GM12878 (cell line): ENCODE data around the gene FOXP3. TPM values are rescaled to one million over a fixed set of nuclear protein-coding genes. Genes with fewer than 3 reads are reported as not detected.

ENCODE experiments used
- ATAC-seq: fragments of 200-7000 bp; cut with Tn5 transposase; 3 replicates; pipeline ENCODE4 v1.9.1; 2020; ENCODE audit warnings: mild to moderate bottlenecking, moderate library complexity
- BruUV-seq: library from RNA; stranded (reverse); fragments of 400-500 nt; replicated peaks from 2 replicates; lab custom pipeline; 2021; lab: Mats Ljungman, UMichigan
- CTCF ChIA-PET: fragments of 300-600 bp; sonication (Branson Sonifier 250); formaldehyde crosslinking; extraction: SDS; loops from one replicate; lab custom pipeline; 2021; ENCODE audit warnings: inconsistent platforms; lab: Yijun Ruan, JAX
- POLR2A ChIA-PET: fragments of 350-600 bp; formaldehyde crosslinking; extraction: SDS; loops from one replicate; lab custom pipeline; 2021; ENCODE audit warnings: inconsistent platforms; lab: Charles Lee
- RAD21 ChIA-PET: fragments of 300-600 bp; sonication (Branson Sonifier 250); formaldehyde crosslinking; loops from one replicate; lab custom pipeline; 2023; ENCODE audit warnings: antibody characterized with exemption; ENCODE audit not compliant: unreplicated experiment; lab: Charles Lee
- SMC1A ChIA-PET: fragments of 300-600 bp; sonication (Branson Sonifier 250); formaldehyde crosslinking; loops from one replicate; lab custom pipeline; 2023; ENCODE audit not compliant: unreplicated experiment, uncharacterized antibody; lab: Charles Lee
- DNase-seq: peaks from one replicate; pipeline ENCODE4 v3.0.0-alpha.2; 2011; ENCODE audit warnings: low read depth, low spot score
- FAIRE-seq: peaks from 3 replicates; lab custom pipeline; 2011; peaks lifted over from hg19 to GRCh38; lab: Jason Lieb, UNC
- H2AFZ ChIP-seq: 2 replicates; pipeline ENCODE4 v1.6.0; 2011; ENCODE audit warnings: low read depth, low read length, control low read depth; ENCODE audit not compliant: control insufficient read depth
- H3K27ac ChIP-seq: 2 replicates; pipeline ENCODE4 v1.5.1; 2011; ENCODE audit warnings: control low read depth; ENCODE audit not compliant: control insufficient read depth, insufficient read depth
- H3K27me3 ChIP-seq, 2 experiments: replicated peaks in 1 of 2; 2 replicates each; pipeline versions ENCODE4 v1.6.0 to v1.6.1; 2011; ENCODE audit warnings: low read length in 1 of 2; ENCODE audit not compliant: control insufficient read depth in 2 of 2, insufficient read depth in 2 of 2
- H3K36me3 ChIP-seq, 2 experiments: 2 replicates each; pipeline ENCODE4 v1.5.1; 2011; ENCODE audit warnings: low read length in 1 of 2; ENCODE audit not compliant: control insufficient read depth in 2 of 2, insufficient read depth in 2 of 2
- H3K4me1 ChIP-seq: 2 replicates; pipeline ENCODE4 v1.6.1; 2011; ENCODE audit warnings: mild to moderate bottlenecking, low read length, moderate library complexity, mixed read lengths; ENCODE audit not compliant: control insufficient read depth, insufficient read depth
- H3K4me2 ChIP-seq: 2 replicates; pipeline ENCODE4 v1.6.0; 2011; ENCODE audit warnings: control low read depth; ENCODE audit not compliant: control insufficient read depth, insufficient read depth
- H3K4me3 ChIP-seq: fragments of 200-600 bp; sonication (generic); 2 replicates; pipeline ENCODE4 v1.5.1; 2016
- H3K79me2 ChIP-seq: 2 replicates; pipeline ENCODE4 v1.6.0; 2011; ENCODE audit warnings: low read length; ENCODE audit not compliant: control insufficient read depth, insufficient read depth
- H3K9ac ChIP-seq: 2 replicates; pipeline ENCODE4 v1.8.0; 2011; ENCODE audit warnings: low read length, control low read depth, mixed read lengths; ENCODE audit not compliant: control insufficient read depth, insufficient read depth
- H3K9me3 ChIP-seq: replicated peaks from 3 replicates; pipeline ENCODE4 v1.5.1; 2011; ENCODE audit warnings: mild to moderate bottlenecking, low read length; ENCODE audit not compliant: control insufficient read depth, insufficient read depth
- H4K20me1 ChIP-seq: 2 replicates; pipeline ENCODE4 v1.6.0; 2011; ENCODE audit not compliant: control insufficient read depth, insufficient read depth
- ATF3 ChIP-seq: IDR thresholded peaks from 2 replicates; pipeline ENCODE4 v1.6.1; 2011; ENCODE audit warnings: low read depth, mild to moderate bottlenecking, low read length, moderate library complexity, borderline replicate concordance; ENCODE audit errors: extremely low read depth
- ATF7 ChIP-seq: fragments of 450-650 bp; IDR thresholded peaks from 2 replicates; pipeline ENCODE4 v1.6.1; 2016; ENCODE audit warnings: low read depth, mild to moderate bottlenecking
- GABPA ChIP-seq: IDR thresholded peaks from 2 replicates; pipeline ENCODE4 v1.6.1; 2014; ENCODE audit warnings: antibody characterized with exemption, low read depth, mild to moderate bottlenecking, inconsistent platforms
- HCFC1 ChIP-seq: fragments of 150-350 bp; IDR thresholded peaks from 2 replicates; pipeline ENCODE4 v1.6.1; 2014; ENCODE audit warnings: low read length
- LARP7 ChIP-seq: fragments of 450-650 bp; IDR thresholded peaks from 2 replicates; pipeline ENCODE4 v1.6.1; 2017; ENCODE audit warnings: mild to moderate bottlenecking
- NFIC ChIP-seq: IDR thresholded peaks from 2 replicates; pipeline ENCODE4 v1.6.1; 2012; ENCODE audit warnings: low read depth, mild to moderate bottlenecking, inconsistent platforms, low read length, moderate library complexity
- PBX3 ChIP-seq: IDR thresholded peaks from 2 replicates; pipeline ENCODE4 v1.6.1; 2011; ENCODE audit warnings: mild to moderate bottlenecking, low read depth, low read length, moderate library complexity; ENCODE audit not compliant: insufficient replicate concordance
- RUNX3 ChIP-seq: IDR thresholded peaks from 2 replicates; pipeline ENCODE4 v1.6.1; 2012; ENCODE audit warnings: low read length, inconsistent platforms
- WRNIP1 ChIP-seq: IDR thresholded peaks from 2 replicates; pipeline ENCODE4 v1.6.1; 2011; ENCODE audit warnings: low read depth, low read length, improper control_type of control experiment, borderline replicate concordance
- ZBED1 ChIP-seq: IDR thresholded peaks from 2 replicates; pipeline ENCODE4 v1.6.1; 2016; ENCODE audit warnings: borderline replicate concordance
- ZBTB33 ChIP-seq: fragments of 450-650 bp; IDR thresholded peaks from 2 replicates; pipeline ENCODE4 v1.6.1; 2017; ENCODE audit warnings: mild to moderate bottlenecking
- ZNF207 ChIP-seq: fragments of 450-650 bp; IDR thresholded peaks from 2 replicates; pipeline ENCODE4 v1.6.1; 2014; ENCODE audit warnings: antibody characterized with exemption, mild to moderate bottlenecking, borderline replicate concordance
- ZNF217 ChIP-seq: fragments of 450-650 bp; IDR thresholded peaks from 2 replicates; pipeline ENCODE4 v1.6.1; 2017; ENCODE audit warnings: antibody characterized with exemption, mild to moderate bottlenecking
- WGBS: methylation state at CpG from one replicate; pipeline ENCODE4 v1.1.6; 2016; ENCODE audit warnings: low lambda C conversion rate; ENCODE audit not compliant: insufficient replicate concordance, insufficient coverage; ENCODE audit errors: missing lambda C conversion rate; 5-methylcytosine and 5-hydroxymethylcytosine counted together
- in situ Hi-C: fragments of 300-500 bp; cut with MboI; formaldehyde crosslinking; loops from 9 replicates; pipeline ENCODE4 v1.14.3; 2018; ENCODE audit warnings: mixed read lengths
- intact Hi-C: fragments of 100-400 bp; cut with micrococcal nuclease; formaldehyde crosslinking; loops from one replicate; pipeline ENCODE4 v1.14.2; 2022; ENCODE audit not compliant: unreplicated experiment
- polyA plus RNA-seq, 11 experiments: library from polyadenylated mRNA; depleted of rRNA in 4 of 11; unstranded in 6 of 11; stranded (reverse) in 5 of 11; fragments of >200 nt; fragmentation: Nextera tagmentation in 4 of 11; fragmentation: Illumina TruSeq in 1 of 11; extraction: Ambion mirVana in 4 of 11; extraction: Trizol in 1 of 11; gene quantifications; 1 replicate in 1 of 11; 2 replicates in 10 of 11; pipeline versions ENCODE4 v1.2.1 to v1.2.3, GENCODE V29; 2011 to 2016; ENCODE audit warnings: inconsistent platforms in 2 of 11, missing spikeins in 2 of 11, low read depth in 1 of 11
- total RNA-seq, 4 experiments: library from RNA; depleted of rRNA in 3 of 4; stranded (reverse); fragments of >200 nt in 3 of 4; fragmentation: Illumina TruSeq in 1 of 4; extraction: Trizol in 1 of 4; gene quantifications; 2 replicates each; pipeline versions ENCODE4 v1.2.1 to v1.2.3, GENCODE V29; 2013 to 2021

FOXP3 gene
- total and polyA plus RNA-seq, 10 of the 15 experiments (the other 5 are each of a cell fraction or from before 2014, with no cell fraction given): 0.02 to 0.21 (median 0.08) TPM; not detected in 3

- Histone ChIP-seq H3K4me3 (no peak overlapping the region), H3K4me1 (no peaks in the 10 kb centered on the region), H4K20me1 (no peaks in the 10 kb centered on the region), H3K4me2 (no peak overlapping the region), H3K27ac (no peak overlapping the region), H3K9me3 (no peaks in the 10 kb centered on the region), H2AFZ (no peak overlapping the region), H3K9ac (no peak overlapping the region), H3K79me2 (peaks cover 4% of the 10 kb centered on the region), H3K27me3 (no peaks in the 10 kb centered on the region), H3K36me3 (no peaks in the 10 kb centered on the region)
- in situ Hi-C loops: no loop called here
- ChIA-PET RAD21 (no interaction called here), CTCF (no interaction called here), SMC1A (no interaction called here), POLR2A (no interaction called here)
- intact Hi-C loops: no loop called here
- no peak for DNase-seq
- WGBS: 4% methylated on average over 1 of the region's 1 CpG
- FAIRE-seq: no peak
- no peak for ATAC-seq
- TF ChIP-seq LARP7 (no peak), ZBED1 (no peak), ZBTB33 (no peak), RUNX3 (no peak), PBX3 (no peak), GABPA (no peak), ZNF207 (no peak), WRNIP1 (no peak), HCFC1 (no peak), NFIC (no peak), ATF7 (no peak), ZNF217 (no peak), ATF3 (no peak)
- BruUV-seq: no TSS peak
Observed at GRCh38 chrX:49276207-49276606, 11.7 kb upstream of the FOXP3 start.
